HG02588 (cell line): ENCODE results near the gene MON1B.
"Not testable (repeated sequence)": the region's sequence is repeated elsewhere in the genome, so short reads cannot be mapped to it uniquely, and the experiment has no call there.

ENCODE experiments used
- ATAC-seq: cut with Tn5 transposase; IDR thresholded peaks from one replicate; pipeline ENCODE4 v1.9.1; 2021; ENCODE audit warnings: mild to moderate bottlenecking, moderate library complexity; ENCODE audit not compliant: unreplicated experiment

Gene MON1B

DNA sequence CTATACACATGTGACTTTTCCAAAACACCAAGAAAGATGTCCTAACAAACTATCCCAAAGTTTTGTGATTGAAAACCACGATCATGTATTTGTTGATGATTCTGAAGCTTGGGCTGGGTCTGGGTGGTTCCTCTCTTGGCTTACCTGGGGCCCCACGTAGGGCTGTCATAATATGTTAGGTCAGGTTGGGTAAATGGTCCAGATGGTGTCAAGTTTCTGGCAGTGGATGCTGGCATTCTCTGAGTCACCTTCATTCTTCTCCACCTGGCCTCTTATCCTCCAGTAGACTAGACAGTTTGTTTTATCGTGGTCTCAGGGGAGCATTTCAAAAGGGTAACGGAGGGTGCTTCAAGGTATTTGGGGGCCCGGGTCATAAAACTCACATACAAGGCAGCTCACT, 47.6 kb downstream of the MON1B start:
- ATAC-seq, result no peak

DNA sequence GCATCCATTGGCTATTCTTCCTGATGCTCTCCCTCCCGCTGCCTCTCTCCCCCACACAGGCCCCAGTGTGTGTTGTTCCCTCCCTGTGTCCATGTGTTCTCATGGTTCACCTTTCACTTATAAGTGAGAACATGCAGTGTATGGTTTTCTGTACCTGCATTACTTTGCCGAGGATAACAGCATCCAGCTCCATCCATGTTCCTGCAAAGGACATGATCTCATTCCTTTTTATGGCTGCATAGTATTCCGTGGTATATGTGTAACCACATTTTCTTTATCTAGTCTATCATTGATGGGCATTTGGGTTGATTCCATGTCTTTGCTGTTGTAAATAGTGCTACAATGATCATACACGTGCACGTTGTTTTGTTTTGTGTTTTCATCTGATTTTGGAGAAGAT, 51.5 kb downstream of the MON1B start:
- ATAC-seq, result not testable (repeated sequence)

DNA sequence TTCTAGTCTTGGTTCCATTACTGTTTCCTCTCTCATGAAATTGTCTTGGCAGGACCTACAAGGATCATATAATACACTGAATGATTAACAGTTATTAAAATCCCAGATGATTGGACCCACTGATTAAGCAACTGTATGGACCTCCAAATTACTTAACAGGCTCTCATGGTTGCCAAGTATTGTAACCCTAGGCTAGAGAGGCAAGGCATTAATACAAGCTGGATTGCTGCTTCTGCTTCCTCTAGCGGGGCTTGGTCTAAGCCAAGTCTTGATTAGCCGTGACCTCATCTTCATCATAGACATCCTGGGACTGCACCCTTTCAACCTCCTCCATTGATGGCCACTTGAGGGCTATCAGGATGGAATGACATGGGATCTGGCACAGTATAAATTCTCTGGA, 55.2 kb downstream of the MON1B start:
- ATAC-seq, result no peak

DNA sequence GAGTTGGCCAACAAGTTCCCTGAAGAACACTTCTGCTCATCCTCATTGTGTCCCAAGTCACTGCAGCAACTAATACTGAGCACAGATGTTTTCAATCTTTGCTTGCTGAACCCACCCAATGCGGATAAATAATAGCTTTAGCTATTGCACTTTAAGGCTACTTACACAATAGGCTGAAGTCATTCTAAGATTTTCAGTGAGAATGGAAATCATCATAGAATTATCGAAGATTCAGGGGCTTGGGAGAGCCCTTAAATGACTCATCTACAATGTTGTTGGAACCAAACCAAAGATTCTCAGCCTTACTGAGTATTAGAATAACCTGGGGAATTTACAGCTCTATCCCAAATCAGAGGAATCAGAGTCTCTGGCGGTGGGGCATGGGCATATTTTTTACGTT, 59.4 kb downstream of the MON1B start:
- ATAC-seq, result no peak
